Kidney (tissue), 14 donors: ENCODE results near the gene RGS6. TPM values are rescaled to one million over a fixed set of nuclear protein-coding genes. Genes with fewer than 3 reads are reported as not detected.

Experiments
- DNase-seq, 5 donors: peaks; one replicate each; pipeline ENCODE4 v3.0.0-alpha.2; 2013 to 2020
- FAIRE-seq: peaks from 2 replicates; lab custom pipeline; 2012; peaks lifted over from hg19 to GRCh38; lab: Jason Lieb, UNC
- H3K27ac ChIP-seq, 2 donors: one replicate each; pipeline ENCODE4 v1.7.0; 2013; ENCODE audit warnings: low read depth in 2 of 2, low read length in 2 of 2, inconsistent platforms in 1 of 2
- H3K27me3 ChIP-seq: one replicate; pipeline ENCODE4 v1.7.1; 2013; ENCODE audit warnings: low read length, inconsistent platforms; ENCODE audit not compliant: control insufficient read depth, insufficient read depth
- H3K36me3 ChIP-seq, 3 donors: one replicate each; pipeline versions ENCODE4 v1.7.0 to v1.7.1; 2013; ENCODE audit warnings: low read length in 3 of 3, control low read depth in 1 of 3, inconsistent platforms in 1 of 3; ENCODE audit not compliant: insufficient read depth in 3 of 3, control insufficient read depth in 2 of 3
- H3K4me1 ChIP-seq, 3 donors: one replicate each; pipeline versions ENCODE4 v1.7.0 to v1.7.1; 2013; ENCODE audit warnings: low read length in 3 of 3, inconsistent platforms in 1 of 3, low read depth in 1 of 3; ENCODE audit not compliant: control insufficient read depth in 2 of 3, insufficient read depth in 2 of 3
- H3K4me3 ChIP-seq, 3 donors: one replicate each; pipeline versions ENCODE4 v1.7.0 to v1.8.1; 2013; ENCODE audit warnings: low read length in 3 of 3, control low read depth in 1 of 3, inconsistent platforms in 1 of 3
- H3K9ac ChIP-seq, 3 donors: one replicate each; pipeline versions ENCODE4 v1.7.0 to v1.7.1; 2013; ENCODE audit warnings: low read length in 3 of 3, control low read depth in 1 of 3, inconsistent platforms in 1 of 3
- H3K9me3 ChIP-seq, 3 donors: one replicate each; pipeline versions ENCODE4 v1.7.0 to v1.7.1; 2013; ENCODE audit warnings: low read length in 3 of 3, control low read depth in 1 of 3, inconsistent platforms in 1 of 3; ENCODE audit not compliant: control insufficient read depth in 2 of 3, insufficient read depth in 1 of 3
- CTCF ChIP-seq: IDR thresholded peaks from 3 replicates; pipeline ENCODE4 v1.5.1; 2012; ENCODE audit warnings: mild to moderate bottlenecking, moderate library complexity, borderline replicate concordance; ENCODE audit not compliant: insufficient read depth; ENCODE audit errors: extremely low read depth
- intact Hi-C: fragments of 100-400 bp; cut with DNase I; formaldehyde crosslinking; loops from one replicate; pipeline ENCODE4 v1.11.1; 2022
- polyA plus RNA-seq: library from polyadenylated mRNA; stranded (reverse); fragments of 350-450 nt; fragmentation: Illumina TruSeq; extraction: RNeasy Lipid Tissue Mini Kit (QIAGEN cat#74804); gene quantifications from one replicate; pipeline ENCODE4 v1.2.3, GENCODE V29; 2014; ENCODE audit warnings: low read depth, low replicate concordance; ENCODE audit not compliant: insufficient read depth
- total RNA-seq: library from RNA; stranded (reverse); fragmentation: NEBNext Ultra II Directional; extraction: Animal tissue kit (Norgen Biotek cat#: 25700); gene quantifications from one replicate; pipeline ENCODE4 v1.2.1, GENCODE V29; 2021
- donor health status: control.
- donor health status: control.
- donor health status: control.
- donor health status: control.
- donor health status: control.
- donor health status: DM: yes; HTN: yes; CAD: no.
- donor health status: Normal renal cell carcinoma (clear cell type).

RGS6 gene
- total and polyA plus RNA-seq, 2 donors from 2014 or later, result 1.1 to 1.4 TPM

- Histone ChIP-seq H3K27me3 (no peaks in the 10 kb centered on the region), H3K4me1 (no peaks in the 10 kb centered on the region), H3K27ac (no peak overlapping the region), H3K4me3 (no peak overlapping the region), H3K36me3 (no peaks in the 10 kb centered on the region), H3K9me3 (no peaks in the 10 kb centered on the region), H3K9ac (no peak overlapping the region)
- FAIRE-seq (no peak), DNase-seq (no peak)
- intact Hi-C loops, result no loop called here
- no peak for TF ChIP-seq CTCF
Measured at GRCh38 chr14:72165229-72165698, 233.0 kb downstream of the RGS6 start.

DNA sequence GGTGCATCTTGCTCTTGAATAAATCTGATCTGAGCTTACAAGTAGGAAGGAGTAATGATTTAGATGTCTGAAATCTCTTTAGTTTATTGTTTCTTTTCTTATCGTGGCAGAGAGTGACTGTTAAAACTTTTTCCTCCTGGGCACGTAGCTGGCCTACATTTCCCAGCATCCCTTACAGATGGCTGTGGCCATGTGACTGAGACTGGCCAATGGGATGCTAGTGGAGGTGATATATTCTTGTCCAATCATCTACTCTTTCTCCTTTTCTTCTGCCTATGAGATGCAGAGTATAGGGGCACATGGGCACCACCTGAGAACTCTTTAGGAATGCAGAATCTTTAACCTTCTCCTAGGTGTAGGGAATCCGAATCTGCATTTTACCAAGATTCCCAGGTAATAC is 237.3 kb downstream of the RGS6 start:
- no peaks in the 10 kb centered on the region for H3K4me1 ChIP-seq
- H3K9ac ChIP-seq, result no peak overlapping the region
- H3K36me3 ChIP-seq, result no peaks in the 10 kb centered on the region
- H3K9me3 ChIP-seq, result no peaks in the 10 kb centered on the region
- no peaks in the 10 kb centered on the region for H3K27me3 ChIP-seq
- no peak overlapping the region for H3K27ac ChIP-seq
- TF ChIP-seq CTCF, result no peak
- intact Hi-C loops, result no loop called here
- no peak overlapping the region for H3K4me3 ChIP-seq
- FAIRE-seq (no peak), DNase-seq (no peak)

DNA sequence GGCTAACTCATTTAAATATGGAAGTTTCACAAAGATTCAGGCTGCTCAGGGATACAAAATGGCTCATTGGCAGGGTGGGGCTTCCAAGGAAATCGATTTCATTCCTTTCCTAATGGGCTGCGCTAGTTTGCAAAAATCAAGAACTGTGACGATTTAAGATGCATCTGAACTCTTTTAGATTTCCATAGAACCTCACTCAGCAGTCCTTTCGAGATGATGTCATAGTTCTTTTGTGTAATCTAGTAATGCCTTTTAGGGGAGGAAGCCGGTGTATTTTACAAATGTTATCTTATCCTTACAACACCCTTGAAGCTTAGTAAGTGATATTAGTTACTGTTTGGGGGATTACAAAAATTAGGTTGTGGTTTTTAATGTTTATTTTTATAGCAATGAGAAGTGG is 239.8 kb downstream of the RGS6 start:
- H3K4me1 ChIP-seq, result no peaks in the 10 kb centered on the region
- no peaks in the 10 kb centered on the region for H3K9me3 ChIP-seq
- no peak overlapping the region for H3K27ac ChIP-seq
- H3K27me3 ChIP-seq, result no peaks in the 10 kb centered on the region
- H3K9ac ChIP-seq, result no peak overlapping the region
- intact Hi-C loops, result no loop called here
- FAIRE-seq (no peak), DNase-seq (no peak)
- no peak overlapping the region for H3K4me3 ChIP-seq
- no peaks in the 10 kb centered on the region for H3K36me3 ChIP-seq
- no peak for TF ChIP-seq CTCF

GRCh38 chr14:72172597-72172996 is 240.4 kb downstream of the RGS6 start:
- intact Hi-C loops, result no loop called here
- Histone ChIP-seq H3K4me1 (no peaks in the 10 kb centered on the region), H3K9me3 (no peaks in the 10 kb centered on the region), H3K9ac (no peak overlapping the region), H3K27ac (no peak overlapping the region), H3K36me3 (no peaks in the 10 kb centered on the region), H3K4me3 (no peak overlapping the region), H3K27me3 (no peaks in the 10 kb centered on the region)
- DNase-seq (no peak), FAIRE-seq (no peak)
- no peak for TF ChIP-seq CTCF
